ENCODE data around the gene SRC.
A peak's percentile ranks its signal among the peaks of the same experiment; 100 is the strongest.

SRC gene

GRCh38 chr20:37315452-37316110, 30.4 kb upstream of the SRC start:
- no peak for DNase-seq

GRCh38 chr20:37316116-37316774, 29.7 kb upstream of the SRC start:
- no peak for DNase-seq

- no peak for DNase-seq
Measured at GRCh38 chr20:37316775-37317170, 29.2 kb upstream of the SRC start.

GRCh38 chr20:37317316-37317715, 28.6 kb upstream of the SRC start:
- DNase-seq, result no peak

GRCh38 chr20:37317994-37318640, 27.8 kb upstream of the SRC start:
- no peak for DNase-seq

GRCh38 chr20:37319151-37319671, 26.7 kb upstream of the SRC start:
- DNase-seq, result no peak

GRCh38 chr20:37323985-37324384, 22.0 kb upstream of the SRC start:
- no peak for DNase-seq

- DNase-seq, result no peak
Measured at GRCh38 chr20:37325206-37325605, 20.7 kb upstream of the SRC start.

- DNase-seq, result no peak
Measured at GRCh38 chr20:37326666-37327065, 19.3 kb upstream of the SRC start.

- no peak for DNase-seq
Measured at GRCh38 chr20:37327748-37328147, 18.2 kb upstream of the SRC start.

GRCh38 chr20:37328149-37328945, 17.6 kb upstream of the SRC start:
- DNase-seq, result no peak

- DNase-seq, result no peak
Measured at GRCh38 chr20:37329481-37330165, 16.3 kb upstream of the SRC start.

- DNase-seq, result no peak
Measured at GRCh38 chr20:37330316-37330715, 15.6 kb upstream of the SRC start.

GRCh38 chr20:37331060-37331857, 14.7 kb upstream of the SRC start:
- DNase-seq, result no peak

- DNase-seq, result no peak
Measured at GRCh38 chr20:37333130-37333847, 12.7 kb upstream of the SRC start.

- no peak for DNase-seq
Measured at GRCh38 chr20:37333848-37334318, 12.1 kb upstream of the SRC start.

GRCh38 chr20:37334450-37334849, 11.5 kb upstream of the SRC start:
- DNase-seq, result no peak

- DNase-seq, result no peak
Measured at GRCh38 chr20:37335642-37336368, 10.1 kb upstream of the SRC start.

- peak; percentile 7 for DNase-seq
Measured at GRCh38 chr20:37336369-37337207, 9.4 kb upstream of the SRC start.
